Activated naive CD4-positive, alpha-beta T cell treated with anti-CD3 and anti-CD28 coated beads, Interleukin-2, amount 50 U/mL, for 24 hours (primary cell): Measurements from ENCODE around the gene PCAT7.
"Not testable (repeated sequence)": the region's sequence is repeated elsewhere in the genome, so short reads cannot be mapped to it uniquely, and the experiment has no call there.

Source experiments
- H3K27ac Mint-ChIP-seq: one replicate; pipeline ENCODE4 v1.8.0; 2021; ENCODE audit warnings: mild to moderate bottlenecking, mixed read lengths
- H3K27me3 Mint-ChIP-seq: one replicate; pipeline ENCODE4 v1.8.0; 2021; ENCODE audit warnings: mixed read lengths
- H3K36me3 Mint-ChIP-seq: one replicate; pipeline ENCODE4 v1.8.0; 2021; ENCODE audit warnings: mixed read lengths
- H3K4me1 Mint-ChIP-seq: one replicate; pipeline ENCODE4 v1.8.0; 2021; ENCODE audit warnings: mixed read lengths
- H3K4me3 Mint-ChIP-seq: one replicate; pipeline ENCODE4 v1.8.0; 2021; ENCODE audit warnings: mild to moderate bottlenecking, mixed read lengths
- H3K9me3 Mint-ChIP-seq: one replicate; pipeline ENCODE4 v1.8.0; 2021; ENCODE audit warnings: mixed read lengths

PCAT7 gene

DNA sequence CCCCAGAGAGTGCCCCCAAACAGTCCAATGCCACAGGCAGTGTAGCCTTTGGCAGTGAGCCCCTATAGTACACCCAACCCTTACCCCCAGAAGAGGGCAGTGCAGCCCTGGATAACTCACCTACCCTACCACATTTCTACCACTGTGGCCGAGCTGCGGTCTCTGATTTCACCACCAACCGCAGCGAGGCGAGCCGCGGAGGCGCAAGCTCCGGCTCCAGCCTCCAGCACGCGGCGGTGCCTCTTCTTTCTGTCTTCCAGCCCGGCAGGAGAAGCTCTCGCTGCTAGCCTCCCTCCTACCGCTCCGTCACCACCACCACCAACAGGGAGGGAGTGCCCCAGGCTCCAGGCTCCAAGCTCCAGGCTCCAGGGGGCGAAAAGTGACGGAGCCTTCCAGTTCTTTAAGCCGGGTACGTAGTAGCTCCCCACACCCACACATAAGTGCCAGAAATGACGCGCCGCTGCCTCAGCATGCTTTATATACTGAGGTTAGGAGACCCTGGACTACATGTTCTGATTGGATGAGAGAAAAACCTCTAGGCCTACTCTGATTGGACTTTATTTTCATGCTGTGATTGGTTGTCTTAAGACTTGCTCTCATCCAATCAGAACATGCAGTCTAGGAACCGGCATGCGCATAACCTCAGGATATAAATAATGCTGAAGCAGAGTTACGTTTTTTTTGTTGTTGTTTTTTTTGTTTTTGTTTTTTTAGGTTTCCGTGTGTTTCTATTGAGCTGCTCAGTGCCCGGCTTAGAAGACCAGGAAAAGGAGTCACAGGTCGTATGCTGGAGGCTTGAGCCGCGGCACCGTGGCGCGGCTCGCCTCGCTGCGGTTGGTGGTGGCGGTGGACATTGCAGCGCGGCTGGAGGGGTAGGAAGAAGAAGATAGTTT lies at the start of gene PCAT7:
Gene PCAT7 (plus strand): TSS at position 645 of the 893 bp plus-strand sequence.
- Mint-ChIP-seq H3K9me3 (no peaks in the 10 kb centered on the region), H3K36me3 (no peaks in the 10 kb centered on the region), H3K27ac (peak within 1 kb of the TSS; percentile 56), H3K4me3 (no peak within 1 kb of the TSS), H3K4me1 (no peaks in the 10 kb centered on the region), H3K27me3 (no peaks in the 10 kb centered on the region)

DNA sequence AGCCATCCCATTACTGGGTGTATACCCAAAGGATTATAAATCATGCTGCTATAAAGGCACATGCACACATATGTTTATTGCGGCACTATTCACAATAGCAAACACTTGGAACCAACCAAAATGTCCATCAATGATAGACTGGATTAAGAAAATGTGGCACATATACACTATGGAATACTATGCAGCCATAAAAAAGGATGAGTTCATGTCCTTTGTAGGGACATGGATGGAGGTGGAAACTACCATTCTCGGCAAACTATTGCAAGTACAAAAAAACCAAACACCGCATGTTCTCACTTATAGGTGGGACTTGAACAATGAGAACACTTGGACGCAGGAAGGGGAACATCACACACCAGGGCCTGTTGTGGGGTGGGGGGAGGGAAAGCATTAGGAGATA lies 48.5 kb upstream of the PCAT7 start:
- H3K9me3 Mint-ChIP-seq, H3K4me3 Mint-ChIP-seq, H3K27ac Mint-ChIP-seq, H3K36me3 Mint-ChIP-seq, H3K4me1 Mint-ChIP-seq: not testable (repeated sequence)
- peaks cover 19% of the 10 kb centered on the region for H3K27me3 Mint-ChIP-seq

DNA sequence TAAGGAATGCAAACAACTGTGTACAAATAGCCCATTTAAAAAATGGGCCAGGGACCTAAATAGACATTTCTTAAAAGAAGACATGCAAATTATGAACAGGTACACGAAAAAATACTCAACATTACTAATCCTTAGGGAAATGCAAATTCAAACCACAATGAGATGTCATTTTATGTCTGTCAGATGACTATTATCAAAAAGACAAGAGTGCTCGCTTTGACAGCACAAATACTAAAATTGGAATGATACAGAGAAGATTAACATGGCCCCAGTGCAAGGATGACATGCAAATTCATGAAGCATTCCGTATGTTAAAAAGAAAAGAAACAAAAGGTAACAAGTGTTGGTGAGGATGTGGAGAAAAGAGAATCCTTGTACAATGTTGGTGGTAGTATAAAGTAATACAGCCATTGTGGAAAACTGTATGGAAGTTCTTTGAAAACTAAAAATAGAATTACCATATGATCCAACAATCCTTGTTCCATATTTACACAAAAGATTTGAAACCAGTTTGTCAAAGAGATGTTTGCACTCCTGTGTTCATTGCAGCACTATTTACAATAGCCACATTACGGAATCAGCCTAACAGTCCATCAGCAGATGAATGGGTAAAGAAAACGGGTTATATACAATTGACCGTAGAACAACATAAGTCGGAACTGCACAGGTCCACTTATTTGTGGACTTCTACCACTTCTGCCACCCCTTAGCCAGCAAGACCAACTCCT lies 47.2 kb upstream of the PCAT7 start:
- Mint-ChIP-seq H3K36me3 (no peaks in the 10 kb centered on the region), H3K27ac (no peak overlapping the region), H3K4me1 (no peaks in the 10 kb centered on the region), H3K9me3 (no peaks in the 10 kb centered on the region), H3K4me3 (no peak overlapping the region), H3K27me3 (peaks cover 19% of the 10 kb centered on the region)

DNA sequence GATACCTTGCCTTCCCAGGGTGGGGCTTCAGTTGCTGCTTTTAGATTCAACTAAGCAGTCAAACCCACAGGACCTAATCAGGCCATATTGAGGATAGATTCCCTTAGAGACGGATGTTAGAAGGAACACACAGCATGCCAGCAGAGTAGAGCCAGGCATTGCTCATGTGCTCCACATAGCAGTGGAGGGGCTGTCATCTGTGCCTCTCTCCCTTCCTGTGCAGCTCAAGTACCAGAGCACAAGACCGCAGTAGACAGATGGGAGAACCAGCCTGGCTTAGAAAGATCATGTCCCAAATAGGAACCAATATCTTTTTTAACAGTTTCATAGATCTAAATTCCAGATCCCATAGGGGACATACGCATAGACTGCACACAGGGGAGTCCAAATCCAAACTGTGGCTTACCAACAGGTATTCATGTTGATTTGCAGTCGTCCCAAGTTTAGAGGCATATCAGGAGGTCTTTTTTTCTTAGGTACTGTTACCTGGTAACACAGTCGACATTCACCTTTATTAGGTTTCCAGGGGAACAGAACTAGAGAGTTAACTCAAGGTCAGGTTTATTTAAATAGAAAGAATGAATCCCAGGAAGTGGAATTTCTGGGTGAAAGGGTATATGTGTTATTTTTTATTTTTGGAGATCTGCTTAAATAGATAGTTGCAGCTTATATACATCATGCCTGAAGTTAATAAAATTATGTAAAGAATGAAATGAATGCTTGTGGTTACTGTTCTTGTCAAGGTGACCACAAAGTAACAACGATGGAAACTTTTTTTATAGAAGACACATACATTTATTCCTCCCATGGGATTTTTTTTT lies 43.5 kb upstream of the PCAT7 start:
- Mint-ChIP-seq H3K9me3 (no peaks in the 10 kb centered on the region), H3K27me3 (peaks cover 4% of the 10 kb centered on the region), H3K4me1 (no peaks in the 10 kb centered on the region), H3K4me3 (no peak overlapping the region), H3K27ac (no peak overlapping the region), H3K36me3 (no peaks in the 10 kb centered on the region)

DNA sequence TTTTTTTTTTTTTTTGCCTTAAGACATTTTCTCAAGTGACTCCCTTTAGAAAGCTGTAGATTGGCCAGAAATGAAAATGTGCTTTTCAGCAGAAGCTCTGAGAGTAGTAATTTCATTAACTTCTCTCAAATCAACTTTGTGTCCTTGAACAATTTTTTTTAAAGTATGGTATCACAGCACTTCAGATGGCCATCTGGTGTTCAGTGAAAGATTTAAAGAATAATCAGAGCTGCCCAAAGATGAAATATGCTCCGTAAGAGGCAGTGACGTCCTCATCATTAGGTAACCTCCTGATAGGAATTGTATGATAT lies 43.0 kb upstream of the PCAT7 start:
- Mint-ChIP-seq H3K9me3 (no peaks in the 10 kb centered on the region), H3K27ac (no peak overlapping the region), H3K27me3 (peaks cover 3% of the 10 kb centered on the region), H3K4me3 (no peak overlapping the region), H3K36me3 (no peaks in the 10 kb centered on the region), H3K4me1 (no peaks in the 10 kb centered on the region)

DNA sequence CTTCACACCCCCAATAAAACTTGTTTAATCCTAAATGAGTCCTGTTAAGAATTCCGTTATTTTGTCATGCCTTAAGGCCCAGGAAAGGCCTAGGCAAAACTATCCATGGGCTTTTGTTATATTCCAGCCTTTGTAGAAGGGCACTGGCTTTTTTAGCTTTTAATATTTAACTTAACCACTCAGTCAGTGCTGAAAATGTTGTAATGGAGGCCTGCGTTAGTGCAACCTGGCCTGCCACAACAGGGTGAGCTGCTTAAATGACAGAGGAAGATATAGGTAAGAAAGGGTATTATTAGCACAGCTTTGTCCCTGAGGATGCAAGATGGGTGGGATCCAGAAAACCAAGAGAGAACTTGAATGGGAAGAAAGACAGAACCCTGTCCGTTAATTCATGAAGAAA lies 40.2 kb upstream of the PCAT7 start:
- Mint-ChIP-seq H3K27ac (no peak overlapping the region), H3K4me3 (no peak overlapping the region)

DNA sequence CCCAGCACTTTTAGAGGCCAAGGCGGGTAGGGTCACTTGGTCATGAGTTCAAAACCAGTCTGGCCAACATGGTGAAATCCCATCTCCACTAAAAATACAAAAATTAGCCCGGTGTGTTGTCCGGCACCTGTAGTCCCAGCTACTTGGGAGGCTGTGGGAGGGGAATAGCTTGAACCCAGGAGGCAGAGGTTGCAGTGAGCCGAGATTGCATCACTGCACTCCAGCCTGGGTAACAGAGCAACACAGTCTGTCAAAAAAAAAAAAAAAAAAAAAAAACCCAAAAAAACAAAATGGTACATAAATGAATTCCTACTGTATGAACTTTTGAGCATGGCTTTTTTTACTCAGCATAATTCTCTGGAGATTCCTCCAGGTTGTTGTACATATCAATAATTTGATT lies 37.6 kb upstream of the PCAT7 start:
- H3K27ac Mint-ChIP-seq, result no peak overlapping the region

More for the DNA sequence above, 40.2 kb upstream of the PCAT7 start:
- H3K36me3 Mint-ChIP-seq, result no peaks in the 10 kb centered on the region
- no peaks in the 10 kb centered on the region for H3K9me3 Mint-ChIP-seq
- H3K27me3 Mint-ChIP-seq, result peaks cover under 1% of the 10 kb centered on the region
- no peaks in the 10 kb centered on the region for H3K4me1 Mint-ChIP-seq

DNA sequence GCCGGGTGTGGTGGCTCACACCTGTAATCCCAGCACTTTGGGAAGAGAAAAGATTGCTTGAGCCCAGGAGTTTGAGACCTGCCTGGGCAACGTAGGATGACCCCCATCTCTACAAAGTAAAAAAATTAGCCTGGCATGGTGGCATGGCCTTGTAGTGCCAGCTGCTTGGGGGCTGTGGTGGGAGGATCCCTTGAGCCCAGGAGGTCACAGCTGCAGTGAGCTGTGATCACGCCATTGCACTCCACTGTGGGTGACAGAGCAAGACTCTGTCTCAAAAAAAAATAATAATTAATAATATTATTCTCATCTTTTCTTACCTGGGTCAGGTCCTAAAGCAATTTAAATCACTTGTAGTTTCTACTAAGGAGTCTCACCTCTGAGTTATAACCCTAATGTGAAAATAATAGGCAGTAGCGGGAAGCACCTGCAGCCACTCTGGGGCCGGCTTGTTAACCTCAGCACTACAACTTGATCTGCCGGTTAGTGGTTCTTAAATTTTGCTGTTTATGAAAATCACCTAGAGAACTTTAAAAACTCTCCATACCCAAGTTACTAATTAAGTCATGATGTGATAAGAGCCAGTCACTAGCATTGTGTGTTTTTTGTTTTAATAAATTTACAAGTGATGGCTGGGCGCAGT lies 29.4 kb upstream of the PCAT7 start:
- H3K4me1 Mint-ChIP-seq, result no peaks in the 10 kb centered on the region
- no peak overlapping the region for H3K4me3 Mint-ChIP-seq
- no peaks in the 10 kb centered on the region for H3K9me3 Mint-ChIP-seq
- no peak overlapping the region for H3K27ac Mint-ChIP-seq
- no peaks in the 10 kb centered on the region for H3K36me3 Mint-ChIP-seq
- H3K27me3 Mint-ChIP-seq, result peaks cover 10% of the 10 kb centered on the region

More for the DNA sequence above, 37.6 kb upstream of the PCAT7 start:
- Mint-ChIP-seq H3K36me3 (no peaks in the 10 kb centered on the region), H3K9me3 (no peaks in the 10 kb centered on the region), H3K4me1 (no peaks in the 10 kb centered on the region), H3K27me3 (peaks cover 2% of the 10 kb centered on the region), H3K4me3 (no peak overlapping the region)

DNA sequence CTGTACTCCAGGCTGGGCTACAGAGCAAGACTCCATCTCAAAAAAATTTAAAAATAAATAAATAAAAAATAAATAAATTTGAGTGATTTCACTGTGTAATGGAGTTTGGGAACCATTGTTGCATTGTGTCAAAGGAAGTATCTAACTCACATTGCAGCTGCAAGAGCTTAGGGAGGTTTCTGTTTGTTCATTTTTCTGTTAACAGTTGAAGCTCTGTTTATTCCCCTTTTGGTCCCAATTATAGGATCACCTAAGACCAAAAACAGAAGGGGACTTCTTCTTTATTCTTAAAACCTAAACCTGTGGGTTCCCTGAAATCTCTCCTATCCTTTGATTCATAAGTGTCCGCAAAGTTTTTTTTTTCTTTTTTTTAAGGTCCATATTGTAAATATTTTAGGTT lies 28.6 kb upstream of the PCAT7 start:
- peaks cover 10% of the 10 kb centered on the region for H3K27me3 Mint-ChIP-seq
- H3K36me3 Mint-ChIP-seq, result no peaks in the 10 kb centered on the region
- H3K27ac Mint-ChIP-seq, result no peak overlapping the region
- no peak overlapping the region for H3K4me3 Mint-ChIP-seq
- H3K9me3 Mint-ChIP-seq, result no peaks in the 10 kb centered on the region
- no peaks in the 10 kb centered on the region for H3K4me1 Mint-ChIP-seq

DNA sequence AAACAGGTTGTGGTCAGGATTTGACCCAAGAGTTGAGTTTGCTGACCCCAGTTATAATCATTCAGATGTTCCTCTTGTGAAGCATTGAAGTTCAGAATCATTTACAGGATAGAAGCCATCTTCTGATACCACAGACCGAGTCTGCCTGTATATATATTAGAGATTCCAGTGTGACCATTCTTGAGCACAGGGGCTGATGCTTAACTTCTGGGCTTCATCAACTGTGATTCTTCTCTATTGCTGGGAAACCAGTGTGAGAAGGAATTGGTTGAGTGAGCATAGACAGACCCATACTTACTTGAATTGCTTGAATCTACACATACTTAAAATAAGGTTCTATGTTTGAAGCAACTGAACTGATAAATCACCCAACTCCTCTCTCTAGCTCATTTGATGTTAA lies 27.9 kb upstream of the PCAT7 start:
- Mint-ChIP-seq H3K4me1 (no peaks in the 10 kb centered on the region), H3K27ac (no peak overlapping the region), H3K36me3 (no peaks in the 10 kb centered on the region), H3K9me3 (no peaks in the 10 kb centered on the region), H3K27me3 (peaks cover 8% of the 10 kb centered on the region), H3K4me3 (no peak overlapping the region)

DNA sequence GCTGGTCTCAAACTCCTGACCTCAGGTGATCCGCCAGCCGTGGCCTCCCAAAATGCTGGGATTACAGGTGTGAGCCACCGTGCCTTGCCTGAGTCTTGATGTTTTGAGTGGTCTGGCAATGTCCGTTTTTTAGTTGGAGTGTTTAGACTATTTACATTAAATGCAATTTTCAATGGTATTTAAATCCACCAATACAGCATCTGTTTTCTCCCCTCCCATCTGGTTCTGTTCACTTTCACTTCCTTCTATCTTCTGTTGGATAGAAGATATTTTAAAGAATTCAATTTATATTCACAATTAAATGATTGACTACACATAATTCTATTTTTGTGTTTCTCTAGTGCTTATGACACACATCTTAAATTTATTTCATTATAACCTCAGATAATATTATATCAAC lies 26.0 kb upstream of the PCAT7 start:
- Mint-ChIP-seq H3K36me3 (no peaks in the 10 kb centered on the region), H3K27ac (no peak overlapping the region), H3K4me3 (no peak overlapping the region), H3K9me3 (no peaks in the 10 kb centered on the region), H3K4me1 (no peaks in the 10 kb centered on the region), H3K27me3 (peaks cover 7% of the 10 kb centered on the region)

DNA sequence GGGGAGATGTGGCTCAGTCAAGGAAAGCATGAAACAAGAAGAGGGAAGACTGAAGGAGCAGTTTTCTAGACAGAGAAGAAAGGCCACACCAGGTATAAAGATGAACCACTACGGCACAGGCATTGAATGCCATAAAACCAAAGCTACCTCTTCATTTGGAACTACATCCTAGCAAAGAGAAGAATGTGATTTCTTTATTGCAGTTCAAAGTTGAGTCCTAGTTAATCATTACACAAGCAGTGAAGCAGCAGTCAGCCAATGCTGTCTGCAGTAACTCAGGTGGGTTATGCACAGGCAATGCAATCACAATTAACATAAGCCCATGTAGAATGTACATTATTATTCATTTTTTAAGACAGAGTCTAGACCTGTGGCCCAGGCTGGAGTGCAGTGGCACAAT lies 21.7 kb upstream of the PCAT7 start:
- H3K36me3 Mint-ChIP-seq, result no peaks in the 10 kb centered on the region
- no peaks in the 10 kb centered on the region for H3K4me1 Mint-ChIP-seq
- H3K4me3 Mint-ChIP-seq, result no peak overlapping the region
- no peaks in the 10 kb centered on the region for H3K27me3 Mint-ChIP-seq
- no peak overlapping the region for H3K27ac Mint-ChIP-seq
- H3K9me3 Mint-ChIP-seq, result no peaks in the 10 kb centered on the region

DNA sequence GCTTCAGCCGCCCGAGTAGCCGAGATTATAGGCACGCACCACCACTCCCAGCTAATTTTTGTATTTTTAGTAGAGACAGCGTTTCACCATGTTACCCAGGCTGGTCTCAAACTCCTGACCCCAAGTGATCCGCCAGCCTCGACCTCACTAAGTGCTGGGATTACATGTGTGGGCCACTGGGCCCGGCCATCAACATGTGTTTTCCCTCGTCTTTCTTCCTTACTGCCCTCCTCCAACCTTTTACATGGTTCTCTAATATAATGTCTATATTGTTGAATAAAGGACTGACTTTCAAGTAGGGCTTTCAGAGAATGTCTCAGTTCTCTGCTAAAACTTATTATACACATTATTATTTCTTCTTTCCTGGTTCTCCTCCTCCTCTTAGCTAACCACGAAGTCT lies 21.3 kb upstream of the PCAT7 start:
- Mint-ChIP-seq H3K4me1 (no peaks in the 10 kb centered on the region), H3K27ac (no peak overlapping the region), H3K4me3 (no peak overlapping the region), H3K36me3 (no peaks in the 10 kb centered on the region), H3K27me3 (no peaks in the 10 kb centered on the region), H3K9me3 (no peaks in the 10 kb centered on the region)

DNA sequence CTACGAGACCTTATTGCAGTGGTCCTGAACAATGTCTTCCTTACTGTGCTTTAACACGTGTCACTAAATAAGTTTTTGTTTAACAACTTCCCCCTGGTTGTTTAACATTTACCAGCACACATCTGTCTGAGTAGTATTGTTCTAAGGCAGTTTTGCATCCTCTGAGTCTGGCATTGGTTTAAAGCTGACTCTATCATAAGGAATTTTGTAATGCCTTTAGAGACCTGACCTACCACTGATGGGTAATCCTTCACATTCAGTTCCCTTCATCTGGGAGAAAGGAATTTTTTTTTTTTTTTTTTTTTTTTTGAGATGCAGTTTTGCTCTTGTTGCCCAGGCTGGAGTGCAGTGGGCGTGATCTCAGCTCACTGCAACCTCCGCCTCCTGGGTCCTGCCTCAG lies 20.0 kb upstream of the PCAT7 start:
- Mint-ChIP-seq H3K4me1 (no peaks in the 10 kb centered on the region), H3K27me3 (no peaks in the 10 kb centered on the region), H3K27ac (no peak overlapping the region), H3K4me3 (no peak overlapping the region), H3K36me3 (no peaks in the 10 kb centered on the region), H3K9me3 (no peaks in the 10 kb centered on the region)

DNA sequence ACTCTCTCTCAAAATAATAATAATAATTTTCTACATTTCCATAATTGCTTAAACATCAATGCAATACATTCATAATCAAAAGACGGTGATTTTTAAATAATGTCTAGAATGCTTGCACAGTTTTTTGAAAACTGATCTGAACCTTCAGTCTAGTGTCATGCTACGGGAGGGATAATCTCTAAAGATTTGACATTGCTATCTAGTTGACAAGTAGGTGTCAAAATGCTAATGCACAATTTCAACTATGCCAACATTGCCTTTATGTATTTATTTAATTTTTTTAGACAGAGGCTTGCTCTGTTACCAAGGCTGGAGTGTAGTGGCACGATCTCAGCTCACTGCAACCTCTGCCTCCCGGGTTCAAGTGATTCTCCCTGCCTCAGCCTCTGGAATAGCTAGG lies 16.0 kb upstream of the PCAT7 start:
- Mint-ChIP-seq H3K9me3 (no peaks in the 10 kb centered on the region), H3K36me3 (no peaks in the 10 kb centered on the region), H3K4me1 (no peaks in the 10 kb centered on the region), H3K27me3 (no peaks in the 10 kb centered on the region), H3K4me3 (no peak overlapping the region), H3K27ac (no peak overlapping the region)
